ENCODE data around the gene IFITM10. TPM values are rescaled to one million over a fixed set of nuclear protein-coding genes. Genes with fewer than 3 reads are reported as not detected.

IFITM10 gene
- total and polyA plus RNA-seq, 2 experiments from 2014 or later, result 0.89 to 1.4 TPM

- H3K9me3 ChIP-seq (ENCODE audit: low read depth), result no peaks in the 10 kb centered on the region
- no peak overlapping the region for H2AFZ ChIP-seq
- H3K27ac ChIP-seq, result no peak overlapping the region
- H3K4me2 ChIP-seq, result no peak overlapping the region
- H3K4me3 ChIP-seq, result no peak overlapping the region
- no peaks in the 10 kb centered on the region for H3K9me2 ChIP-seq (replicated peaks; ENCODE audit: insufficient read depth)
- H3K4me1 ChIP-seq (ENCODE audit: insufficient read depth), result no peaks in the 10 kb centered on the region
- peaks cover 4% of the 10 kb centered on the region for H4K20me1 ChIP-seq (ENCODE audit: insufficient read depth, poor library complexity, severe bottlenecking)
- WGBS (ENCODE audit: low lambda C conversion rate, missing lambda C conversion rate), result 80% methylated on average over 13 of the region's 16 CpGs
- H3K27me3 ChIP-seq, result no peaks in the 10 kb centered on the region
- TF ChIP-seq CTCF (IDR thresholded peaks at IDR 0.05; ENCODE audit: poor library complexity) (no peak), EZH2phosphoT487 (IDR thresholded peaks at IDR 0.05; ENCODE audit: low read depth, severe bottlenecking, unreplicated experiment) (no peak), EZH2 (IDR thresholded peaks at IDR 0.05; ENCODE audit: borderline replicate concordance) (no peak)
- DNase-seq (ENCODE audit: low spot score), result no peak
- H3K36me3 ChIP-seq (replicated peaks; ENCODE audit: insufficient read depth, low read depth), result no peaks in the 10 kb centered on the region
- peaks cover under 1% of the 10 kb centered on the region for H3K79me2 ChIP-seq
These were observed 5.5 kb upstream of the IFITM10 start for GRCh38 chr11:1755692-1756561.

GRCh38 chr11:1755344-1755691 is 4.9 kb upstream of the IFITM10 start:
- Histone ChIP-seq H3K36me3 (replicated peaks; ENCODE audit: insufficient read depth, low read depth) (no peaks in the 10 kb centered on the region), H3K27me3 (no peaks in the 10 kb centered on the region)

GRCh38 chr11:1754376-1755150 is 4.2 kb upstream of the IFITM10 start:
- 95% methylated on average over 8 of the region's 8 CpGs for WGBS (ENCODE audit: low lambda C conversion rate, missing lambda C conversion rate)
- H3K36me3 ChIP-seq (replicated peaks; ENCODE audit: insufficient read depth, low read depth), result no peaks in the 10 kb centered on the region
- no peaks in the 10 kb centered on the region for H3K9me2 ChIP-seq (replicated peaks; ENCODE audit: insufficient read depth)
- no peak overlapping the region for H3K27ac ChIP-seq
- H3K79me2 ChIP-seq, result no peaks in the 10 kb centered on the region
- no peak for DNase-seq (ENCODE audit: low spot score)
- H3K4me3 ChIP-seq, result no peak overlapping the region
- no peaks in the 10 kb centered on the region for H3K27me3 ChIP-seq
- H3K4me2 ChIP-seq, result no peak overlapping the region
- peaks cover 7% of the 10 kb centered on the region for H3K4me1 ChIP-seq (ENCODE audit: insufficient read depth)
- H3K9me3 ChIP-seq (ENCODE audit: low read depth), result no peaks in the 10 kb centered on the region
- H4K20me1 ChIP-seq (ENCODE audit: insufficient read depth, poor library complexity, severe bottlenecking), result no peaks in the 10 kb centered on the region
- TF ChIP-seq EZH2 (IDR thresholded peaks at IDR 0.05; ENCODE audit: borderline replicate concordance), result no peak
- no peak for TF ChIP-seq CTCF (IDR thresholded peaks at IDR 0.05; ENCODE audit: poor library complexity)
- TF ChIP-seq EZH2phosphoT487 (IDR thresholded peaks at IDR 0.05; ENCODE audit: low read depth, severe bottlenecking, unreplicated experiment), result no peak
- no peak overlapping the region for H2AFZ ChIP-seq

More at GRCh38 chr11:1755344-1755691, 4.9 kb upstream of the IFITM10 start:
- DNase-seq (ENCODE audit: low spot score), result no peak
- Histone ChIP-seq H3K4me1 (ENCODE audit: insufficient read depth) (peaks cover 1% of the 10 kb centered on the region), H3K27ac (no peak overlapping the region), H2AFZ (no peak overlapping the region), H3K4me2 (no peak overlapping the region), H3K79me2 (no peaks in the 10 kb centered on the region), H3K4me3 (no peak overlapping the region), H3K9me2 (replicated peaks; ENCODE audit: insufficient read depth) (no peaks in the 10 kb centered on the region), H3K9me3 (ENCODE audit: low read depth) (no peaks in the 10 kb centered on the region), H4K20me1 (ENCODE audit: insufficient read depth, poor library complexity, severe bottlenecking) (peaks cover 4% of the 10 kb centered on the region)
- WGBS (ENCODE audit: low lambda C conversion rate, missing lambda C conversion rate), result 90% methylated on average over 9 of the region's 9 CpGs
- TF ChIP-seq EZH2phosphoT487 (IDR thresholded peaks at IDR 0.05; ENCODE audit: low read depth, severe bottlenecking, unreplicated experiment) (no peak), CTCF (IDR thresholded peaks at IDR 0.05; ENCODE audit: poor library complexity) (no peak), EZH2 (IDR thresholded peaks at IDR 0.05; ENCODE audit: borderline replicate concordance) (no peak)
